Activated CD8-positive, alpha-beta T cell treated with anti-CD3 and anti-CD28 coated beads, Interleukin-2, amount 10 ng/mL, durations not matched to agents 7 days and 5 days (primary cell): ENCODE measurements around the gene TSACC. TPM values are rescaled to one million over a fixed set of nuclear protein-coding genes. Genes with fewer than 3 reads are reported as not detected.

ENCODE experiments used
- ATAC-seq: fragments of 150-1000 bp; cut with Tn5 transposase; one replicate; pipeline ENCODE4 v1.10.0; 2021; ENCODE audit warnings: moderate library complexity
- CTCF ChIA-PET: fragments of 350-600 bp; sonication (Branson Sonifier 250); formaldehyde crosslinking; loops from one replicate; lab custom pipeline; 2021; ENCODE audit warnings: antibody characterized with exemption; lab: Charles Lee
- POLR2A ChIA-PET: fragments of 350-600 bp; sonication (Branson Sonifier 250); formaldehyde crosslinking; loops from one replicate; lab custom pipeline; 2021; ENCODE audit warnings: antibody characterized with exemption; lab: Charles Lee
- DNase-seq: peaks from one replicate; pipeline ENCODE4 v3.0.0-alpha.2; 2020
- H3K27ac Mint-ChIP-seq: one replicate; pipeline ENCODE4 v1.8.0; 2021; ENCODE audit warnings: mild to moderate bottlenecking, mixed read lengths
- H3K27me3 Mint-ChIP-seq: one replicate; pipeline ENCODE4 v1.8.0; 2021; ENCODE audit warnings: low read depth, mixed read lengths
- H3K36me3 Mint-ChIP-seq: one replicate; pipeline ENCODE4 v1.8.0; 2021; ENCODE audit warnings: low read depth, mixed read lengths
- H3K4me1 Mint-ChIP-seq: one replicate; pipeline ENCODE4 v1.8.0; 2021; ENCODE audit warnings: low read depth, mixed read lengths
- H3K4me3 Mint-ChIP-seq: one replicate; pipeline ENCODE4 v1.8.0; 2021; ENCODE audit warnings: mild to moderate bottlenecking, mixed read lengths
- H3K9me3 Mint-ChIP-seq: one replicate; pipeline ENCODE4 v1.8.0; 2022; ENCODE audit warnings: mixed read lengths; ENCODE audit not compliant: insufficient read depth
- total RNA-seq, 2 experiments: library from RNA; stranded (reverse); gene quantifications; one replicate each; pipeline ENCODE4 v1.2.3, GENCODE V29; 2021

Gene TSACC
- total RNA-seq, 2 experiments from 2014 or later = 0.73 to 0.76 TPM

GRCh38 chr1:156394835-156395461 lies 56.6 kb downstream of the TSACC start:
- POLR2A ChIA-PET = no interaction called here
- Mint-ChIP-seq H3K27me3 (peaks cover 12% of the 10 kb centered on the region), H3K4me3 (no peak overlapping the region), H3K27ac (no peak overlapping the region), H3K36me3 (no peaks in the 10 kb centered on the region), H3K9me3 (no peaks in the 10 kb centered on the region), H3K4me1 (no peaks in the 10 kb centered on the region)
- ATAC-seq (no peak), DNase-seq (no peak)
- CTCF ChIA-PET = interaction anchor here (1.3 to 4.2 kb wide), 2 partner anchors 9 to 51 kb away, joined by 3 to 25 read pairs; no protein-coding TSS in a partner anchor

Other genes with a start within 250 kb of the TSACC start
- 10 to 100 TPM in 1 of 2 experiments, 1 to 10 TPM in 1; 8.5 to 10.3 TPM for gene LMNA, start 223.8 kb upstream of the TSACC start, total RNA-seq
- 10 to 100 TPM; 16.8 to 17.8 TPM for gene SEMA4A, start 184.9 kb upstream of the TSACC start, total RNA-seq
- gene SLC25A44, start 144.4 kb upstream of the TSACC start, total RNA-seq = 10 to 100 TPM; 31.8 to 33.8 TPM
- 10 to 100 TPM; 72.3 to 77.3 TPM for gene PMF1, start 125.5 kb upstream of the TSACC start, total RNA-seq
- gene BGLAP, start 96.3 kb upstream of the TSACC start, total RNA-seq = 1 to 10 TPM; 2.8 TPM
- 1 to 10 TPM; 8.6 to 9.9 TPM for gene PAQR6, start 90.5 kb upstream of the TSACC start, total RNA-seq
- gene SMG5, start 55.7 kb upstream of the TSACC start, total RNA-seq = 10 to 100 TPM; 75.2 to 78.2 TPM
- gene TMEM79, start 54.2 kb upstream of the TSACC start, total RNA-seq = 10 to 100 TPM in 1 of 2 experiments, 1 to 10 TPM in 1; 9.1 to 11.0 TPM
- gene GLMP, start 42.8 kb upstream of the TSACC start, total RNA-seq = 10 to 100 TPM; 27.7 to 29.8 TPM
- not detected for gene VHLL, start 39.2 kb upstream of the TSACC start, total RNA-seq
- gene CCT3, start 234 bp upstream of the TSACC start, total RNA-seq = 100 to 1,000 TPM; 266 to 269 TPM
- not detected for gene RHBG, start 30.7 kb downstream of the TSACC start, total RNA-seq
- gene MEF2D, start 162.2 kb downstream of the TSACC start, total RNA-seq = 10 to 100 TPM; 34.8 to 40.1 TPM
- 10 to 100 TPM; 28.6 to 31.0 TPM for gene IQGAP3, start 234.0 kb downstream of the TSACC start, total RNA-seq
- gene TTC24, start 241.2 kb downstream of the TSACC start, total RNA-seq = 10 to 100 TPM; 18.6 to 19.7 TPM